GM19193 (cell line): ENCODE measurements around the gene HS6ST3.

Experiments
- POLR2A ChIP-seq: IDR thresholded peaks from 4 replicates; pipeline ENCODE4 v1.6.1; 2011; ENCODE audit not compliant: insufficient read depth, insufficient read length; ENCODE audit errors: extremely low read depth

The HS6ST3 gene

DNA sequence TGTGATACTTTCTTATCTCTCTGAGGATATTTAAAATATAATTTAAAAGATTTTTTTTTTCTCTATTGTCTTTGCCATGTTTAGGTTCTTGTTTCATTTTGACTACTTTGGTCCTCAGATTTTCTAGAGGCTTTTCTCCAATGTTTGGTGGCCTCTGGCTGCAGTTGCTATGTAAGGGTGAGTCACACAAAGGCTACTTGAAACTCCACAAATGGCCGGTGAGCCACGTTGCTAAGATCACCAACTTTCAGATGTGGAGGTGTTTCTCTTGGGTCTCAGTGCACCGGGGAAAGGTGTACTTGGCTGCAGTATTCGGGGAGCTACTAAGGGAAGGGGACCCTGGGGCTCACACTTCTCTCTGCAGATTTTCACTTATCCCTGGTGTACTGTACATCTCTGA is 248.1 kb downstream of the HS6ST3 start:
- no peak for TF ChIP-seq POLR2A

DNA sequence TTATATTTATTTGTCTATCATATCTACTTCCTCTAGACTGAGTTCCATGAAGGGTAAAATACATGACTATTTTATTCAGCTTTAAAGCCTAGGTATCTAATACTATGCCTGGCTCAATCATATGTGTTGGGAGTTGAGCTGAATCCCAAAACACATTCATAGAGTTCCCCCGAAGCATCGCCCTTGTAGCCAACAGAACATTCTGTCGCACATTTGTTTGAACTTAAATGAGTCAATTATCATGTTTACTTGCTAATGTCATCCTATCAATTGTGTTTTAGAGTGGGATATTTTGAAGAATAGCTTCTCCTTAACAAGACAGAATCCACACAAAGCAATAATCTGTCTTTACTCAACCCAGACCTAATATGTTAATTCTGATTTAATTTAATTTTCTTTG is 252.4 kb downstream of the HS6ST3 start:
- no peak for TF ChIP-seq POLR2A

DNA sequence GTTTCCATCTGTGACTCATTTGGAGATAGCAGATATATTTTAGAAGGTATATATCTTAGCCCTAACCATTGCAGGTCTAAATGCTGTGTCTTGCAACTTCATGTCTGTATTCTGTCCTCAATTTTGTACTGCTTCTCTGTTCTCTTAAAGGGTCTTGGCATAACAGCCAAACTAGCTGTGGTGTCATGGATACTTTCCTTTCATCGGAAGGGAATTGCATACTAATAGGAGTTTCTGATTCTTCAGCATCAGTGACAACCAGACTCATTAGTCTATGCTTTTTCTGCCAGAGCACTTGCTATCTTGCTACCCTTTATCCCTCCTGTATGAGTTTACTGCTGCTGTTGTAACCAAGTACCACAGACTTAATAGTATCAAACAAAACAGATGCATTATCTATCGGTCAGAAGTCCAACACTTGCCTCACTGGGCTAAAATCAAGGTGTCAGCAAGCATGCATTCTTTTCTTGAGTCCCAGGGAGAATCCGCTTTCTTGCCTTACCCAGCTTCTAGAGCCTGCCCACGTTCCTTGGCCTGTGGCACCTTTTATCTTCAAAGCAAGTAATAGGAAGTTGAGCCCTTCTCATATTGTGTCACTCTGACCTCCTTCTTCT is 253.1 kb downstream of the HS6ST3 start:
- no peak for TF ChIP-seq POLR2A

DNA sequence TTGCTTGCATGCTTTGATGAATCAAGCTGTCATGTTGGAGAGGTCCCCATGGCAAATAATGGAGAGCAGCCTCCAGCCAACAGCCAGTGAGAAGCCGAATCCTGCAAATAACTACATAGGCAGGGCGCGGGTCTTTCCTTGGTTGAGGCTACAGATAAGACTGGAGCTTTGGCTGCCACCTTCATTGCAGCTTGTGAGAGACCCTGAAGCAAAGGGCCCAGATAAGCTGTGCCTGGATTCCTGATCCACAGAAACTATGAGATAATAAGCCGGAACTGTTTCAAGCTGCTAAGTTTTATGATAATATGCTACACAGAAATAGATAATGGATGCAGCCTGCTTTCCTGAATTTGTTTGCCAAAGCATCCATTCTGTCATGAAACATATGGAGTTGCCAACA is 257.0 kb downstream of the HS6ST3 start:
- no peak for TF ChIP-seq POLR2A

- no peak for TF ChIP-seq POLR2A
Measured at GRCh38 chr13:96373597-96373996, 283.7 kb downstream of the HS6ST3 start.

DNA sequence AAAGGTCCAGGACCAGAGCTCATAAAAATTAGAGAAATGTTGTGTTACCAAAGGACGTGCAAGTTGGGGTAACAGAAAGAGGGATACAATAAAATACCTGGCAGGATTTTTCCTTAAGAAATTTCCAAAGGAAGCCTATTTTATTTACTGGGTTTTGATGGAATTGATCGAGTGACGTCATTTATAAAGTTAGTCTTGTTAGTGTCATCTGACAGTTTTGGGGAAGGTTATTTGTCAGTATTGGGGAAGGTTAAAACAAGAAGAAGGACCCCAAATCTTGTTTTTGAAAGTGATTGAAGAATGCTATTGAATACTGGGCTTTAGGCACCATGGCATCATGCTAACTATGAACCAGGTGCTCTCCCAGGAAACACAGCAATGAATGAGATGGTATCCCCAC is 287.9 kb downstream of the HS6ST3 start:
- TF ChIP-seq POLR2A: no peak

GRCh38 chr13:96379967-96380366 is 290.1 kb downstream of the HS6ST3 start:
- TF ChIP-seq POLR2A: no peak

DNA sequence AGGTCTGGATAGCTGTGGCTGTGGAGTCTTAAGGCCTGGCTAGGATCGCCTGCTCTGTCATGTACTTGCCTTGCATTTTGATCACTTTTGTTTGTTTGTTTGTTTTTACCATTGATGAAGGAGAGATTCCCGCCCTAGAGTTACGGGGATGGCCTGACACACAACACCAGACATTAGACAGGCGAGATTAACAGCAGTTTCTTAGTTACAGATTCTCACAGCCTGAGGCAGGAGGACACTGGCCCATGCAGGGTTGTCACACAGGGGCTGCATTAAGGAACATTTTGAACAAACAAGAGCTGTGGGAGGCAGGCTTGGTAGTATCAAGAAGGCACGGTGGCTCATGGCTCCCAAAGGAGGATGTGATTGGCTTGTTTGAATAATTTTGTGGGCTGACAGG is 291.8 kb downstream of the HS6ST3 start:
- no peak for TF ChIP-seq POLR2A

DNA sequence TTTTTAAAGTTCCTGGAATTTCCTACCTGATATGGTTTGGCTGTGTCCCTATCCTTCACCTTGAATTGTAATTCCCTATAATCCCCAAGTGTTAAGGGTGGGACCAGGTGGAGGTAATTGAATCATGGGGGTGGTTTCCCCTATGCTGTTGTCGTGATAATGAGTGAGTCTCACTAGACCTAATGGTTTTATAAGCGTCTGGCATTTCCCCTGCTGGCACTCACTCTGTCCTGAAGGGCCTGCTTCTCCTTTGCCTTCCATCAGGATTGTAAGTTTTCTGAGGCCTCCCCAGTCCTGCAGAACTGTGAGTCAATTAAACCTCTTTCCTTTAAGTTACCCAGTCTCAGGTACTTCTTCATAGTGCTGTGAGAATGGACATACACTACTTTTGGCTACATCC is 298.7 kb downstream of the HS6ST3 start:
- no peak for TF ChIP-seq POLR2A

DNA sequence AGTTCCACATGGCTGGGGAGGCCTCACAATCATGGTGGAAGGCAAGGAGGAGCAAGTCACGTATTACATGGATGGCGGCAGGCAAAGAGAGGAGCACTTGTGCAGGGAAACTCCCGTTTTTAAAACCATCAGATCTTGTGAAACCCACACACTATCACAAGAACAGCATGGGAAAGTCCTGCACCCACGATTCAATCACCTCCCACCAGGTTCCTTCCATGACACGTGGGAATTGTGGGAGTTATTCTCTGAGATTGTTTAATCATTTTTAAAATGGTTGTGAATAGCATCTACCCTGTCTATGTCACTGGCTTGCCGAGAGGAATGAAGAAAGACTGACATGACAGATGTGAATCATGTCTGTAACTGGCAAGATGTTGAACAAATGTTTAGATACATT is 301.7 kb downstream of the HS6ST3 start:
- TF ChIP-seq POLR2A: no peak

DNA sequence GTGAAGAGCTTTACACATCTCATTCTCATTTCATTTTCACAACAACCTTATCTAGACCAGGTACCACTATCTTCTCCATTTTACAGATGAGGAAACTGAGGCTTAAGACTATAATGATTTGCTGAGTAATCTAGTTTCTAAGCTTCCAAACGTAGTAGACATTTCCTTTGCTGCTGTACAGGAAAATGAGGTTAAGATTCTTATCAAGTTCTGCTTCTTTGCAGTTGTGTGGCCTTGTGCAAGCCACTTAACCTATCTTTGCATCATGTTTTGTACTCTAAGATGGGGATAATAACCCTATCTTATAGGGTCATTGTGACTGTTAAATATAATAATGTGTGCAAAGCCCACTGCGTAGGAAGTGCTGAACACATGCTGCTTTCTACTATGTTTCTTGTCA is 307.9 kb downstream of the HS6ST3 start:
- no peak for TF ChIP-seq POLR2A

- no peak for TF ChIP-seq POLR2A
Measured at GRCh38 chr13:96398486-96398885, 308.6 kb downstream of the HS6ST3 start.

GRCh38 chr13:96403241-96403640 is 313.3 kb downstream of the HS6ST3 start:
- no peak for TF ChIP-seq POLR2A

DNA sequence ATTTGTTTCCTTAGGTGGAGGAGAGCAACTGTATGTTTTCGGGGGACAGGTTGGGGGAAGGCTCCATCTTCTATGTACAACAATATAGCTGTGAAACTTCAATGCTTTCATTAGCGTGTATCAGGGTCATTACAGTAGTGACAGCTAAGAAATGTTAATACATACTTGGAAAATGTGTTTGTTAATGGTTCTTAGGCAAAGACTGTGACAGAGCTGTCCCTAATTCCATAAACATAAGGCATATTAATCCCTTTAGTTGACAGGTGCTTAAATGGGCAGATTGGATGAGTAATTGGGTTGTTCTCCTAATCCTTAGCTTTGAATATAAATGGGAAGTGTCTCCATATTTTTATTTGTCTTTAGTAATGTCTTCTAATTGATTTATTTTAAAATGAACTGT is 313.7 kb downstream of the HS6ST3 start:
- TF ChIP-seq POLR2A: no peak

GRCh38 chr13:96415831-96416385 is 326.0 kb downstream of the HS6ST3 start:
- TF ChIP-seq POLR2A: no peak

GRCh38 chr13:96417939-96418685 is 328.2 kb downstream of the HS6ST3 start:
- no peak for TF ChIP-seq POLR2A
